ENCODE measurements around the gene RNF150. TPM values are rescaled to one million over a fixed set of nuclear protein-coding genes. Genes with fewer than 3 reads are reported as not detected.

Gene RNF150
- total and polyA plus RNA-seq, 4 donors, result 0.27 to 1.4 (median 0.81) TPM

DNA sequence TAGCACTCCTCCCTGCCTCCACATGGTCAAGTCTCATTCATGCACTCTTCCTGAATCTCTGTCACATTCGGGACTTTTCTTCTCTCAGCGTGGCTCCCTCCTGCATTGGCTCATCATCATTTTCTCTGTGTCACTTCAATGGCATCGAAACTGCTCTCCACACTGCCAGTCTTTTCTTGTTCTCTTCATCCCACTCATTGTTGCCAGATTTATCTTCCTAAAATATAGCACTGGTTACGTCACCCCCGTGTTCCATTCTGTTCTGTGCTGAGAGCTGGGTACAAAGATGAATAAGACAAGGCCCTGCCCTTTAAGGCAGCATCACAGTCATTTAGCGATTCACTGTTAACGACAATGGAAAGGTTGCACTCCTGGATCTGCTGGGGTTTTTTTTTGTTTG lies 202.7 kb downstream of the RNF150 start:
- WGBS, result 84% methylated on average over 7 of the region's 7 CpGs
- peaks cover 0 to 3% (median 0%) of the 10 kb centered on the region in 4 donors for H3K4me1 ChIP-seq (ENCODE audit: control insufficient read depth in 4 of 4, insufficient read depth in 4 of 4, low read length in 3 of 4)
- H3K27ac ChIP-seq (ENCODE audit: low read depth in 1 of 2, low read length in 2 of 2), result no peak overlapping the region
- TF ChIP-seq, protein P1, sequence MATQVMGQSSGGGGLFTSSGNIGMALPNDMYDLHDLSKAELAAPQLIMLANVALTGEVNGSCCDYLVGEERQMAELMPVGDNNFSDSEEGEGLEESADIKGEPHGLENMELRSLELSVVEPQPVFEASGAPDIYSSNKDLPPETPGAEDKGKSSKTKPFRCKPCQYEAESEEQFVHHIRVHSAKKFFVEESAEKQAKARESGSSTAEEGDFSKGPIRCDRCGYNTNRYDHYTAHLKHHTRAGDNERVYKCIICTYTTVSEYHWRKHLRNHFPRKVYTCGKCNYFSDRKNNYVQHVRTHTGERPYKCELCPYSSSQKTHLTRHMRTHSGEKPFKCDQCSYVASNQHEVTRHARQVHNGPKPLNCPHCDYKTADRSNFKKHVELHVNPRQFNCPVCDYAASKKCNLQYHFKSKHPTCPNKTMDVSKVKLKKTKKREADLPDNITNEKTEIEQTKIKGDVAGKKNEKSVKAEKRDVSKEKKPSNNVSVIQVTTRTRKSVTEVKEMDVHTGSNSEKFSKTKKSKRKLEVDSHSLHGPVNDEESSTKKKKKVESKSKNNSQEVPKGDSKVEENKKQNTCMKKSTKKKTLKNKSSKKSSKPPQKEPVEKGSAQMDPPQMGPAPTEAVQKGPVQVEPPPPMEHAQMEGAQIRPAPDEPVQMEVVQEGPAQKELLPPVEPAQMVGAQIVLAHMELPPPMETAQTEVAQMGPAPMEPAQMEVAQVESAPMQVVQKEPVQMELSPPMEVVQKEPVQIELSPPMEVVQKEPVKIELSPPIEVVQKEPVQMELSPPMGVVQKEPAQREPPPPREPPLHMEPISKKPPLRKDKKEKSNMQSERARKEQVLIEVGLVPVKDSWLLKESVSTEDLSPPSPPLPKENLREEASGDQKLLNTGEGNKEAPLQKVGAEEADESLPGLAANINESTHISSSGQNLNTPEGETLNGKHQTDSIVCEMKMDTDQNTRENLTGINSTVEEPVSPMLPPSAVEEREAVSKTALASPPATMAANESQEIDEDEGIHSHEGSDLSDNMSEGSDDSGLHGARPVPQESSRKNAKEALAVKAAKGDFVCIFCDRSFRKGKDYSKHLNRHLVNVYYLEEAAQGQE (IDR thresholded peaks at IDR 0.05), result no peak
- no peak for TF ChIP-seq NR2F2 (IDR thresholded peaks at IDR 0.05)
- no peak for TF ChIP-seq HNF4A (conservative IDR thresholded peaks at IDR 0.05)
- TF ChIP-seq TAF1 (conservative IDR thresholded peaks at IDR 0.05), result no peak
- no peak for TF ChIP-seq GABPA (IDR thresholded peaks at IDR 0.05 in 1 of 2, conservative IDR thresholded peaks at IDR 0.05 in 1 of 2)
- no peak for TF ChIP-seq FOXA2 (IDR thresholded peaks at IDR 0.05)
- TF ChIP-seq, protein P2, sequence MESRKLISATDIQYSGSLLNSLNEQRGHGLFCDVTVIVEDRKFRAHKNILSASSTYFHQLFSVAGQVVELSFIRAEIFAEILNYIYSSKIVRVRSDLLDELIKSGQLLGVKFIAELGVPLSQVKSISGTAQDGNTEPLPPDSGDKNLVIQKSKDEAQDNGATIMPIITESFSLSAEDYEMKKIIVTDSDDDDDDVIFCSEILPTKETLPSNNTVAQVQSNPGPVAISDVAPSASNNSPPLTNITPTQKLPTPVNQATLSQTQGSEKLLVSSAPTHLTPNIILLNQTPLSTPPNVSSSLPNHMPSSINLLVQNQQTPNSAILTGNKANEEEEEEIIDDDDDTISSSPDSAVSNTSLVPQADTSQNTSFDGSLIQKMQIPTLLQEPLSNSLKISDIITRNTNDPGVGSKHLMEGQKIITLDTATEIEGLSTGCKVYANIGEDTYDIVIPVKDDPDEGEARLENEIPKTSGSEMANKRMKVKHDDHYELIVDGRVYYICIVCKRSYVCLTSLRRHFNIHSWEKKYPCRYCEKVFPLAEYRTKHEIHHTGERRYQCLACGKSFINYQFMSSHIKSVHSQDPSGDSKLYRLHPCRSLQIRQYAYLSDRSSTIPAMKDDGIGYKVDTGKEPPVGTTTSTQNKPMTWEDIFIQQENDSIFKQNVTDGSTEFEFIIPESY (IDR thresholded peaks at IDR 0.05), result no peak
- no peak for TF ChIP-seq HNF4G (IDR thresholded peaks at IDR 0.05)
- no peak for TF ChIP-seq YY1 (IDR thresholded peaks at IDR 0.05)
- H3K27me3 ChIP-seq (ENCODE audit: control insufficient read depth in 4 of 4, insufficient read depth in 4 of 4, low read length in 3 of 4), result no peaks in the 10 kb centered on the region
- no peak overlapping the region for H3K4me3 ChIP-seq (ENCODE audit: low read depth in 1 of 3, low read length in 3 of 3)
- H3K9ac ChIP-seq (ENCODE audit: low read depth in 1 of 2, low read length in 2 of 2), result no peak overlapping the region
- H3K9me3 ChIP-seq (ENCODE audit: control insufficient read depth in 4 of 4, low read length in 3 of 4), result no peaks in the 10 kb centered on the region
- no peak for DNase-seq (ENCODE audit: low spot score)
- H3K36me3 ChIP-seq (ENCODE audit: control insufficient read depth in 4 of 4, insufficient read depth in 3 of 4, low read depth in 1 of 4, low read length in 3 of 4), result no peaks in the 10 kb centered on the region

DNA sequence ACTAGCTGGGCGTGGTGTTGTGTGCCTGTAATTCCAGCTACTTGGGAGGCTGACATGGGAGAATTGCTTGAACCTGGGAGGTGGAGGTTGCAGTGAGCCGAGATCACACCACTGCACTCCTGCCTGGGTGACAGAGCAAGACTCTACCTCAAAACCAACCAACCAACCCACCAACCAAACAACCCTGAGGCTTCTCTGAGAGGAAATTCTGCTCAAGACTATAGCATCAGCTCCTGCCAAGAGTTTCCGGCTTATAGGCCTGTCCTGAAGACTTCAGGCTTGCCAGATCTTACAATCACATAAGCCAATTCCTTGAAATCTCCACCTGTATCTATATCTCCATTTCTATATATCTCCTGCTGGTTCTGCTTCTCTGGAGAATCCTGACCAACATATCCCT lies 203.3 kb downstream of the RNF150 start:
- Histone ChIP-seq H3K27ac (ENCODE audit: low read depth in 1 of 2, low read length in 2 of 2) (no peak overlapping the region), H3K4me1 (ENCODE audit: control insufficient read depth in 4 of 4, insufficient read depth in 4 of 4, low read length in 3 of 4) (peaks cover 0 to 3% (median 0%) of the 10 kb centered on the region in 4 donors), H3K27me3 (ENCODE audit: control insufficient read depth in 4 of 4, insufficient read depth in 4 of 4, low read length in 3 of 4) (no peaks in the 10 kb centered on the region), H3K9ac (ENCODE audit: low read depth in 1 of 2, low read length in 2 of 2) (no peak overlapping the region), H3K4me3 (ENCODE audit: low read depth in 1 of 3, low read length in 3 of 3) (no peak overlapping the region), H3K9me3 (ENCODE audit: control insufficient read depth in 4 of 4, low read length in 3 of 4) (no peaks in the 10 kb centered on the region), H3K36me3 (ENCODE audit: control insufficient read depth in 4 of 4, insufficient read depth in 3 of 4, low read depth in 1 of 4, low read length in 3 of 4) (no peaks in the 10 kb centered on the region)
- no peak for TF ChIP-seq RAD21 (IDR thresholded peaks at IDR 0.05)
- TF ChIP-seq EGR1 (IDR thresholded peaks at IDR 0.05; ENCODE audit: low read depth in 2 of 2), result no peak
- TF ChIP-seq CTCF (IDR thresholded peaks at IDR 0.05; ENCODE audit: low read depth, low read length, missing input control), result no peak
- TF ChIP-seq, protein P1 (IDR thresholded peaks at IDR 0.05), result no peak
- TF ChIP-seq, protein P2 (IDR thresholded peaks at IDR 0.05), result no peak
- TF ChIP-seq, protein P3, sequence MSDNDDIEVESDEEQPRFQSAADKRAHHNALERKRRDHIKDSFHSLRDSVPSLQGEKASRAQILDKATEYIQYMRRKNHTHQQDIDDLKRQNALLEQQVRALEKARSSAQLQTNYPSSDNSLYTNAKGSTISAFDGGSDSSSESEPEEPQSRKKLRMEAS (IDR thresholded peaks at IDR 0.05), result no peak
- no peak for TF ChIP-seq FOXA1 (IDR thresholded peaks at IDR 0.05)
- TF ChIP-seq RXRA (IDR thresholded peaks at IDR 0.05), result no peak
- TF ChIP-seq ATF3 (IDR thresholded peaks at IDR 0.05), result no peak
- TF ChIP-seq YY1 (IDR thresholded peaks at IDR 0.05), result no peak
- no peak for TF ChIP-seq HNF4A (conservative IDR thresholded peaks at IDR 0.05)
- no peak for TF ChIP-seq FOXA2 (IDR thresholded peaks at IDR 0.05)
- no peak for TF ChIP-seq HNF4G (IDR thresholded peaks at IDR 0.05)
- no peak for DNase-seq (ENCODE audit: low spot score)
- 86% methylated on average over 3 of the region's 3 CpGs for WGBS
